Kidney tubule cell (primary cell): Measurements from ENCODE around the gene DMTF1.
"Not testable (repeated sequence)": the region's sequence is repeated elsewhere in the genome, so short reads cannot be mapped to it uniquely, and the experiment has no call there.

Experiments used
- DNase-seq: peaks from one replicate; pipeline ENCODE4 v3.0.0-alpha.2; 2018; ENCODE audit warnings: low spot score

Gene DMTF1

GRCh38 chr7:87223666-87224065, 71.4 kb downstream of the DMTF1 start:
- peak; percentile 65 for DNase-seq

GRCh38 chr7:87225696-87226095, 73.4 kb downstream of the DMTF1 start:
- DNase-seq = peak; percentile 90

GRCh38 chr7:87226495-87226894, 74.2 kb downstream of the DMTF1 start:
- DNase-seq = no peak

- no peak for DNase-seq
Observed at GRCh38 chr7:87231258-87231657, 79.0 kb downstream of the DMTF1 start.

- no peak for DNase-seq
Observed at GRCh38 chr7:87231711-87232110, 79.5 kb downstream of the DMTF1 start.

GRCh38 chr7:87234949-87235348, 82.7 kb downstream of the DMTF1 start:
- no peak for DNase-seq

GRCh38 chr7:87238464-87239051, 86.3 kb downstream of the DMTF1 start:
- not testable (repeated sequence) for DNase-seq

- not testable (repeated sequence) for DNase-seq
Observed at GRCh38 chr7:87245671-87246070, 93.4 kb downstream of the DMTF1 start.
